Colonic mucosa (tissue), 4 donors: Measurements from ENCODE around the gene NRG2. TPM values are rescaled to one million over a fixed set of nuclear protein-coding genes. Genes with fewer than 3 reads are reported as not detected.

ENCODE experiments used
- DNase-seq: peaks from one replicate; pipeline ENCODE4 v3.0.0-alpha.2; 2020
- H3K27ac ChIP-seq: fragments of 200-600 bp; one replicate; pipeline ENCODE4 v1.8.0; 2021
- H3K27me3 ChIP-seq: fragments of 200-600 bp; one replicate; pipeline ENCODE4 v1.8.0; 2021
- H3K36me3 ChIP-seq: fragments of 200-600 bp; one replicate; pipeline ENCODE4 v1.8.0; 2021
- H3K4me1 ChIP-seq: fragments of 200-600 bp; one replicate; pipeline ENCODE4 v1.8.0; 2021; ENCODE audit warnings: mild to moderate bottlenecking
- H3K4me3 ChIP-seq: fragments of 200-600 bp; one replicate; pipeline ENCODE4 v1.8.0; 2021
- H3K9ac ChIP-seq, 2 donors: one replicate each; pipeline ENCODE4 v1.7.0; 2013; ENCODE audit warnings: control low read depth in 2 of 2, low read depth in 2 of 2, low read length in 2 of 2
- H3K9me3 ChIP-seq: fragments of 200-600 bp; one replicate; pipeline ENCODE4 v1.8.0; 2021
- intact Hi-C: fragments of 100-400 bp; cut with DNase I; formaldehyde crosslinking; loops from one replicate; pipeline ENCODE4 v1.14.1; 2022
- total RNA-seq, 2 donors: library from RNA; stranded (reverse); fragmentation: NEBNext Ultra II Directional in 1 of 2; extraction: Animal tissue kit (Norgen Biotek cat#: 25700) in 1 of 2; gene quantifications; one replicate each; pipeline ENCODE4 v1.2.1, GENCODE V29; 2021
- TF ChIP-seq, protein P1 (sequence below): fragments of 200-600 bp; IDR thresholded peaks from one replicate; pipeline ENCODE4 v1.8.0; 2022; ENCODE audit warnings: antibody characterized with exemption, mild to moderate bottlenecking
- donor health status: healthy.
- donor health status: DM: no; HTN: no; CAD: no.
- donor health status: DM: no; HTN: no; CAD: no.

The NRG2 gene
- total RNA-seq, 2 donors from 2014 or later, result 0.10 to 0.48 TPM

DNA sequence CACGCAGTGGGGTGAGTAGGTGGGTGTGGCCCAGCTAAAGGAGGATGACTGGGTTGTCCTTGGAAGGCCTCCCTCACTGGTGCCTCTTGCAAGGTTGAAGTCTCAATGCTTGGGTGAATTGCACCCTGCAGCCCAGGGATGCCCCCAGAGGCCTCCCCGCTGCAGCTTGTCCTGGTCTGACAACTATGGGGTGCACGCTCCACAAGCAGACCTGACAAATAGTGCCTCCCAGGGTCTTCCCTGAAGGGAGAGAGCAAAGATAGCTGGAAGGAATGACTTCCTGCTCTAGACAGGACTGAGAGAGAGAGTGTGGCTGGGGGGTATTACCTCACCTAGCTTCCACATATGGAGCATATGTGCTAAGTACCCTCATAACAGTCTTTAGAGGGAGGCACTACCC, 245.8 kb downstream of the NRG2 start:
- intact Hi-C loops, result no loop called here
- H3K27me3 ChIP-seq, result peaks cover 35% of the 10 kb centered on the region

More for the DNA sequence above, 245.8 kb downstream of the NRG2 start:
- Histone ChIP-seq H3K9ac (no peak overlapping the region), H3K4me3 (no peak overlapping the region), H3K27ac (no peak overlapping the region), H3K9me3 (no peaks in the 10 kb centered on the region), H3K36me3 (no peaks in the 10 kb centered on the region), H3K4me1 (no peaks in the 10 kb centered on the region)
- TF ChIP-seq, protein P1, sequence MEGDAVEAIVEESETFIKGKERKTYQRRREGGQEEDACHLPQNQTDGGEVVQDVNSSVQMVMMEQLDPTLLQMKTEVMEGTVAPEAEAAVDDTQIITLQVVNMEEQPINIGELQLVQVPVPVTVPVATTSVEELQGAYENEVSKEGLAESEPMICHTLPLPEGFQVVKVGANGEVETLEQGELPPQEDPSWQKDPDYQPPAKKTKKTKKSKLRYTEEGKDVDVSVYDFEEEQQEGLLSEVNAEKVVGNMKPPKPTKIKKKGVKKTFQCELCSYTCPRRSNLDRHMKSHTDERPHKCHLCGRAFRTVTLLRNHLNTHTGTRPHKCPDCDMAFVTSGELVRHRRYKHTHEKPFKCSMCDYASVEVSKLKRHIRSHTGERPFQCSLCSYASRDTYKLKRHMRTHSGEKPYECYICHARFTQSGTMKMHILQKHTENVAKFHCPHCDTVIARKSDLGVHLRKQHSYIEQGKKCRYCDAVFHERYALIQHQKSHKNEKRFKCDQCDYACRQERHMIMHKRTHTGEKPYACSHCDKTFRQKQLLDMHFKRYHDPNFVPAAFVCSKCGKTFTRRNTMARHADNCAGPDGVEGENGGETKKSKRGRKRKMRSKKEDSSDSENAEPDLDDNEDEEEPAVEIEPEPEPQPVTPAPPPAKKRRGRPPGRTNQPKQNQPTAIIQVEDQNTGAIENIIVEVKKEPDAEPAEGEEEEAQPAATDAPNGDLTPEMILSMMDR, result no peak
- DNase-seq, result no peak

Other genes starting within 250 kb of the NRG2 start
- gene PSD2, start 247.5 kb downstream of the NRG2 start, total RNA-seq, result under 1 TPM; 0.05 to 0.11 TPM
- gene PURA, start 70.8 kb upstream of the NRG2 start, total RNA-seq, result 10 to 100 TPM; 20.5 to 21.6 TPM
- 1 to 10 TPM; 7.8 to 9.5 TPM for gene IGIP, start 82.6 kb upstream of the NRG2 start, total RNA-seq
- 100 to 1,000 TPM; 205 TPM for gene CYSTM1, start 131.9 kb upstream of the NRG2 start, total RNA-seq